ENCODE results near the gene STPG2.

Gene STPG2

DNA sequence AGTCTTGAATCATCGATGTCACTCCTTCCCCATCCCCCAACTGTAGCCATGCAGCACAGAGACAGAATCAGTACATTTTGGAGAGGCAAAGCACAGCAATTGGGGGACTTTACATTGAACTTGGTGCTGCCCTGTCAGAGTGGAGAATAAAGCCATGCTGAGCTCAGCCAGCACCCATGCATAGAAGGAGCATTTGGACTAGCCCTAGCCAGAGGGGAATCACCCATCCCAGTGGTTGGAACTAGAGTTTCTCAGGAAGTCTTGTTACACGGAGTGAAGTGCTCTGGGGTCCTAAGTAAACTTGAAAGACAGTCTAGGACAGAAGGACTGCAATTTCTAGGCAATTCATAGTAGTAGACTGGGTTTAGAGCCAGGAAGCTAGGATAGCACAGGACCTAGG lies 49.6 kb downstream of the STPG2 start:
- no peak for DNase-seq (ENCODE audit: low spot score)

DNA sequence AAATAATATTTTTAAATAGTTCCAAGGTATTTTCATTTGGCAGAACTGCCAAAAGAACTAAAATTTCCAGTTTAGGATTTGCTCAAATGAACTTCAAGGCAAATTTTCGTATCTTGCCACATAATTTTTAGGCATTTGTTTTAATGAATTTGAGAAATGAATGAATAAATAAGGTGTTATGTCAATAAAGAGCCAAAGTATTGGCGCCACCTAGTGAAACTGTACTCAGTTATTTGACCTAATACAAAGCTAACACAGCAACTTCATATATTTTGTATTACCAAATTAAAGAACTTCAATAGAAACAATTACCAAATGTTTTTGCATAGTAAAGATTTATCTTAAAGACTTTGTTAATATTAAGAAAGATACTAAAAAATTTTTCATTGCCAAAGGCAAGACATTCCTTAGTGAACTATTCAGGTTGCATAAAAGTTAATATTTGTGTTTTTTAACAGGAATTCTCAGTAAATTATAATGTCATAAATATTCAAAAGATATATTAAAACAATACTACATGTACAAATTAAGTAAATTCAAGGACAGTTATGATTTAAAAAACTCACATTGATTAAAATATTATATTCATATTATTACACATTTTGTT lies 50.3 kb downstream of the STPG2 start:
- DNase-seq (ENCODE audit: low spot score): peak; percentile 51

DNA sequence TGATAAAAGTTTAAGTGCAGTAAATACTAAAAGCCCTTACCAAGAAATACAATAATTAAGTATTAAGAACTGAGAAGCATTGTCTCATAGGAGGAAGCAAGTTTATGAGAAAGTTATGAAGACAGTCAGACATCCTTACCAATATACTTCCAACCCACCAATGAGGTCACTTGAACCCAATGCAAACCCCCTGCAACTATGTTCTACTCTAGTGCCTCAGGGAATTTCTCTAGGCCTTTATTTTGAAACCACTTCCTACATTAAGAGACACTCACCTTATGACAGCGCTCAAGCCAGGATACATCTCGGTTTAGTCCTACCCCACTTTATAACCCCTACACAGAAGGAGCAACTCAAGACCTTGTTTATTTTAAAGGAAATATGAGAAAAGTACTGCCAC lies 61.3 kb downstream of the STPG2 start:
- no peak for DNase-seq (ENCODE audit: low spot score)

DNA sequence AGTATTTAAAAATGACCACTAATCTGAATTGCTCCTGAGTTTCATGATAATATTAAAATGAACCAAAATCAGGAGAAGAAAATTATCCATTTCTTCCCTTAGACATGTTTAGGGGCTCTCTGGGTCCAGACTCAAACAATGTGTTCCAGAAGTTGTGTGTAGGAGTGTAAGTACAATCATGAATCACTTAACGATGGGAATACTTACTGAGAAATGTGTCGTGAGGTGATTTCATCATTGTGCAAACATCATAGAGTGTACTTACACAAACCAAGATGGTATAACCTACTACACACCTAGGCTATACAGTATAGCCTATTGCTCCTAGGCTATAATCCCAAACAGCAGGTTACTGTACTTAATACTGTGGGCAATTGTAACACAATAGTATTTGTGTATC lies 74.8 kb downstream of the STPG2 start:
- no peak for DNase-seq (ENCODE audit: low spot score)

DNA sequence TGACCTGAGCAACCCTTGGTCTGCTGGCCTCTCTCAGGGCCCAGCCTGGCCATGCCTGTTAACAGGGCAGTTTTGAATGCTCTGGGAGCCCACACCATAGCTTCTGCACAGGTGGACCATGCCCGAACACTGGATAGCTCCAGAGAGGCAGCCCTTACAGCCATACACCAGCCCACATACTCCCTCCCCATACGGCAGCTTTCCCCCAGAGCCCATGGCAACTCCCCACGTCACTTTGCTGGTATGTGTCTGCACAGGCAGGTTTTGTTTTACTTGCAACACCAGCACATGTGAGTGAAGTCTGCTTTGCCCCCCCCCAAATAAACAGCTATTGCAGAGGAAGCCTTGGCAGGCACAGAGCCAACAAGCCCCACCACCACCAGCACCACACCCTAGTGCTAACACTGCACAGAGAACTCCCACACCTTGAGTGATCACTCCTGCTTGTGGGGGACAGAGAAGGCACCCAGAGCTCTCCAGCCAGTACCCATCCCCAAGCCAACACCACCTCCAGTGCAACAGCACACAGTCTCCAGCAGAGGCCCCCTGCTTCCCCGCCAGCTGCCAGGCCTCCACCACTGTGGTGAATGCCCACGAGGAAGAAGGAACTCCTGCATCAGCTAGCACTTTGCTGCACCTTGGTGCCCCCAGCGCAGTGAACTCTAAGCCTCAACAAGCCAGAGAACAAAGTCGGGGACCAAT lies 87.3 kb downstream of the STPG2 start:
- DNase-seq (ENCODE audit: low spot score): peak; percentile 12

DNA sequence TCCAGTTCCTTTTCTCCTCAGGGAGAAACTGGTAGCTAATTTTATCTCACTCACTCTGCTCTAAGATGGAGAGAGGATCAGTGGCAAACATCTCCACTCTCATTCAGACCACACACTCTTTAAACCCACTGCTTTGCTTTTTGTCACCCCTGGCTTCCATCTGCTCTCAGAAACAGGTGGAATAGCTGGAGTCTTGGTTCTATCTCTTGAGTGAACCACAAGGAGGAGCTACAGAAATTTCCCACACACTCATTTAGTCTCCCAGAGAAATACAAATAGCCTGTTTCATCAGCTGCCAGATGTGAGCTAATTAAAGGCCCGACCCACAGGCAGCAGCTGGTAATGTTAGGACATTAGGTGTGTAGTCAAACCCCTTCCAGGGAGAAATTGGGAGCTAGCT lies 96.6 kb downstream of the STPG2 start:
- no peak for DNase-seq (ENCODE audit: low spot score)

DNA sequence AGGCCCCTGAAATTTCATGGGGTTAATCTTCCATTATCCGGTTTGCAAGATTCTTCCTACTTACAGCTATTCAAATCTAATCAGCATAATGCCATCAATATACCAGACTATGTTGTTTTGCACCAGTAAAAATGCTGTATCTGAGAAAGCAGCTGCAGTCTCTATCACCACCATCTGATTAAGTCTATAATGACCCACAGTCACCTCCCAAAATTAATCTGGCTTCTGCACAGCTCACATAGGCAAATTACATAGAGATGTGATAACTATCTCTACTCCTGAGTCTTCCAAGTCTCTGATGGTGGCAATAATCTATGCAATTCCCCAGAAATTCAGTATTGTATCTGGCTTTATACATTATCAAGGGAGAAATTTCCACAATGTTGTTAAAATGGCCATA lies 113.2 kb downstream of the STPG2 start:
- no peak for DNase-seq (ENCODE audit: low spot score)

DNA sequence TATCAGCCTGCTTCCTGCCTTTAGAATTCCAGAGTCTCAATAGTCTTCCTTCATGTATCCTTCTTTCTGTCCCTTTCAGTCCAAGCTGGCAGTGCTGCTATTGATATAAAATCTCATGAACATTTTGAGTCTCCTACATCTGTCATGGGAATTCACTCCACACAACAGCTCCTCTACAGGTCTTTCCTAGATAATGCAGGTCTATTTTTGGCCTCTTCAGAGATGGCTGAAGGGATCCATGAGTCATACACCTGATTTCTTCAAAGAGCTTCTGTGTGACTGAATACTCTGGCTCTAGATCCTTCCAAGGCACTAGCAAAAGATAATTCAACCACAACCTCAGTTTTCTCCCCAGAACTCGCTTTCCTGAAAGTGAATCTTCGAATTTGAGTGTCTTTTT lies 115.4 kb downstream of the STPG2 start:
- DNase-seq (ENCODE audit: low spot score): peak; percentile 4

DNA sequence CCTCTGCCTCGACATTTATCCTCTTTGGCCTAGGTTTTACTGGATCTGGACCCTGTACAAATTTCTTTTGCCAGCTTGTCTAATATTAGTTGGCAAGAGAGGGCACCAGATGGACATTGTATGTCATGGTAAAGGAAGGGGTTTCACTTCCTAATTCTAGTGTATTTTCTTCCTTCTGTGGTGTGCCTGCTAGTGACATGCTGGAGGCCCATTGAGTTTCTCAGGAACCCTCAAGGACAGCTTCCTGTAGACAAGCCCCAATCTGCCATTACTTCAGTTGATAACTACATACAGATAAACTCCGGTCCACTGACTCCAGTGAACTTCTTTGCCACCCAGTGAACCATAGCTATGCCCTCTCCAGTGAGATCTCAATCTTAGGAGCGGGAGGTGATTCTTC lies 116.9 kb downstream of the STPG2 start:
- peak; percentile 7 for DNase-seq (ENCODE audit: low spot score)

DNA sequence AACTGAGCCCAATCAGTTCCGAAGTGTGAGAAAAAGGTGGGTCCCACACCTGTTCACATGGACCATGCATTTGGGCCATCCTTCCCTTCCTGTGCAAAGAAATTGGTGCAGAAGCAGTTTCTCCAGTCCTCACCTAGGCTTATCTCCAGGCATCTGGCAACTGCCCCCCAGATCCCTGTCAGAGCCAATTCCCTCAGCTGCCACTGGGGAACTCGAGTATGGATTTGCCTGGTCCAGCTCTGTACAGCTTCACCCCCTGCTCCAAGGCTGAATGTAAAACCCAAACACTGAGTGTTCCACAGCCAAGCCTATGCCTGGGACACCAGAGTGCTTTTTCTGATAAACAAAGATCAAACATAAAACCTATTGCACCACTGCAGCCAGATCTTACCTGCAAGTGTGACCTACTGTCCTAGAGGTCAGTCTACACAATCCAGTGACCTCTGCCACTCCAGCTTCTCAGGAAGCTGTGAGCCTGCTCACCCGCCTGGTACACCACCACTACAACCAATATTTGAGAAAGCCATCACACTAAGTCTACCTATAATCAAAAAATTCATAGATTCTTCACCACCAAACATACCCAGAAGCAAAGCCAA lies 136.4 kb downstream of the STPG2 start:
- no peak for DNase-seq (ENCODE audit: low spot score)

DNA sequence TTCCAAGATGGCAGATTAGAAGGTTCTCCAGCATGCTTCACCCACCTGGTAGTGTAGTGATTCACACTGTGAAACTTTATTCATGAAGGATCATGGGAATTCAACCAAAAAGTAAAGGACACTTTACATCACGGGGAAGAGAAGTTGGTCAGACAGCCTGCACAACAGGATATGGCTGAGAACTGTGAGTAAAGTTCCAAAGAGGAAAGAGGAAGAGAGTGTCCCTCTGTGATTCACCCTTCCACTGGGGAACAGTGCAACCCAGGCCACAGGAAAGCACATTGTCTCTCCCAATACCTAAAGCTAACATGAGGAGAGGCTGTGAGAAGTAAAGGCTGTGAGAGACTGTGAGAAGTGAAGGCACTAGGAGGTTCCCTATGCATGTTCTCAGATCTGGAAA lies 137.2 kb downstream of the STPG2 start:
- no peak for DNase-seq (ENCODE audit: low spot score)

DNA sequence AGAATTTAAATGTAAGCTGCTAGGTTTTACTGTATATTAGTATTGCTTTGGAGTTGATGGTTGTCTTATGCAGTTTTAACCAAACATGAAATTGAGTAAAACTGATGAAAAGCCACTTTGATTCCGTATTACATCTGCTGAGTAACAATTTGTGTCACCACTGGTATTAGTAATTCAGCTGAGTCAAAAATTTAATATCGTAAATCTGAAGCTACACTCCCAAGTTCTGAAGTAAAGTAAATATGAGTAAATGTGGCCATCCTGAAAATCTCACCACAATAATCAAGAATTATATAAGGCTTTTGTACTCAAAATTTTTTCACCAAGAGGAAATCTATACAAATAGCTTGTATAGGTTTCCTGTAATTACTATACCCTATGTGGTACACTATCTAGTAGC lies 142.3 kb downstream of the STPG2 start:
- no peak for DNase-seq (ENCODE audit: low spot score)

DNA sequence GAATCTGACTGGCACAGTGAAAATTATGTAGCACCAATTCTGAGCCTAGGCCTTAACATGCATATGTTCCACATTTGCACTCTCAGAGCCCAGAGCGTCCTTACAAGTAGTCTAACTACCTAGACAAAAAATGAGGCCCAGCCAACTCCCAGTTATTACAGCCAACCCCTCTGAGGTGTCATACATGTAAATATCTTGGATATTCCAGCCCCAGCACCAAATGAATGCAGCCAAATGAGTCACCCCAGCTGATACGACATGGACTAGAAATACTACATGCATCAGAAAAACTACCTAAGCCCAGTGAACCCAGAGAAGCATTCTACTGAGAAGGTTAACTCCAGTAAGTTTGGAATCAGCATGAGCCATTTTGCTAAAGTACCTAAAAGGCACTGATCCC lies 145.1 kb downstream of the STPG2 start:
- no peak for DNase-seq (ENCODE audit: low spot score)

DNA sequence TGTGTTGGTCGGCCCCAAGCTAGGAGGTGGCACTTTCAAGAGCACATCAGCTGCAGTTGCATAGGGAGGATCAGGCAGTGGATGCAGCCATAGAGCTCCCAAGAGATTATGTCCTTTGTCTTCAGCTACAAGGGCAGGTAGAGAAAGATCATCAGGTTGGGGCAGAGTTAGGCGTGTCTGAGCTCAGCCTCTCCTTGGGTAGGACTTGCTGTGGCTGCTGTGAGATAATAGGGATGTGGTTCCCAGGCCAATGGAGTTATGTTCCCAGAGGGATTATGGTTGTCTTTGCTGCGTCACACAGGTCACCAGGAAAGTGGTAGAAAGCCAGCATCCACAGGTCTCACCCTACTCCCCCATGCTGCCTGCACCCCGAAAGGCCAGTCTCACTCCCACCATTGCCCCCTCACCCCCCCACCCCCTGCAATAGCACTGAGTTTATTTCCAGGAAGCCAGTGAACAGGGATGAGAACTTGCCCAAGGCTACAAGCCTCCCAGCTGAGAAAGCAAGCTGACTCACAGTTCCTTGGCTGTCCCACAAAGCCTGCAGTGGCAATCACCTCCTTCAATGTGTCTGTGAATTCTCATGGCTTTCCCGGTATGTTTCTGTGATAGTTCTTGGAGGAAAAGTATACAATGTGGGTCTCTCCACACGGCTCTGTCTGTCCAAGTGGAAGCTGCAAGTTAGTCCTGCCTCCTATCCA lies 148.4 kb downstream of the STPG2 start:
- no peak for DNase-seq (ENCODE audit: low spot score)

DNA sequence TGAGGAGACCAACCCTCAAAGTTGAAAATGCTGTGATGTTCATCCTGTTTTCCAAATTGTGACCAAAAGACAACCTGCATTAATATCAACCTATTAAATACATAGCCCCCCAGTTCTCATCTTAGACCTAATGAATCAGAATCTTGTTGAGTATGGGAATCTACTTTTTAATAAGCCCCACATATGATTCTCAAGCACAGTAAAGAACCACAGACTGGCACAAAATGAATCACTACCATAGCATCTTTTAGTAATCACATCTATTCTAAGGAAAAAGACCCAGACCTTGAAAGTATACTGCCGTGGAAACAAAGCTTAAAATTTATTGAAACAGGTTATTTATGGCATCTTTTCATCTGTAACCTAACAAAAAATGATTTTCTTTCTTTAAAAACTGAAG lies 152.9 kb downstream of the STPG2 start:
- no peak for DNase-seq (ENCODE audit: low spot score)

DNA sequence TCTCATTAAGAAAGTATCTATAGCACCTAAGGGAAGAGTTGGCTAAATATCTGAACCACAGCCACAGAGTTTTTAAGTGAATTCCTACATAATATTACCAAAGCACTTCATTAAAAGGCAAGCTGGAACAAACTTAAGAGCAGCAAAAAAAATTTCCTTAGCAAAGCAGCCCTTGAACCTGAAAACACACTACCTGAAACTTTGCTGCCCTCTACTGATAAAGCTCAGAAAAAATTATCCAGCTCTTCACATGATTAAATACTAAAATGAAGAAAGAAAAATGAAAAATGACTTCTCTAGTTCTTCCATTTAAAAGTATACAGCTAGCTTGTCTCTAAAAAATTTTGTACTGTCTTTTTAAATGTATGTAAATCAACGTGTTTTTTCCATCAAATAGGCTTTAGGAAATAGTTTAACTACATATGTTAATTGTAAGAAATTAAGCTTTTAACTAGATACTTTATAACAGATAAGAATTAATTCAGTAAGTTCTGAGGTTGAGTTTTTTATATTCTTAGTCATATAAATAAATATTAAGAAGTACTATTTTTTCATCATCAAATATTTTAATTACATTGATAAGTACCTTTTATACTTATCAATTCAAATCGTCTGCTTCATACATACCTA lies 156.1 kb downstream of the STPG2 start:
- DNase-seq (ENCODE audit: low spot score): peak; percentile 53

DNA sequence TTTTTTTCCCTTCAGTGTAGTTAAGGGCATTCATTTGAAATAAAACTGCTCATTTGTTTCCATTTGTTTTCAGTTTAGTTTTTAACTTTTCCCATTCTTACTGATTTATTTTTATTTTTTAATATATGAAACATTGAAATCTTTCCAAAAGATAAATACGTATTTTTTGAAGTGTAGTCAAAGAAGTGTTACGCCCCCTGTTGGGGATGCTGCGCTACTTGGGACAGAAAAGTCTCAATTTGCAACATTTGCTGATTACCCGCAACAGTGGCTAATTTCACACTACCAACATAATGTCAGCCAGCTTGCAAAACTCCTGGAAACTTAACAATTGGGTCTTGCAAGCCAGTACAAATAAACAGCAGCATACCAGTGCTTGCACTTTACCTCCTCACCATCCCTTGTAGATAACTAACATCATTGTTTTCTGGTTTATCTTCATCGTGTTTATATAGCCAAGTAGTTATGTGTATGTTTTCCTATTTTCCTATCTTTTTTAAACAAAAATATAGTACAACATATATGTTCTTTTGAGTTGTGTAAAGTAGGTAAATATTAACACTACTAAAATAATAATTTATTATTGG lies 158.6 kb downstream of the STPG2 start:
- DNase-seq (ENCODE audit: low spot score): peak; percentile 22

DNA sequence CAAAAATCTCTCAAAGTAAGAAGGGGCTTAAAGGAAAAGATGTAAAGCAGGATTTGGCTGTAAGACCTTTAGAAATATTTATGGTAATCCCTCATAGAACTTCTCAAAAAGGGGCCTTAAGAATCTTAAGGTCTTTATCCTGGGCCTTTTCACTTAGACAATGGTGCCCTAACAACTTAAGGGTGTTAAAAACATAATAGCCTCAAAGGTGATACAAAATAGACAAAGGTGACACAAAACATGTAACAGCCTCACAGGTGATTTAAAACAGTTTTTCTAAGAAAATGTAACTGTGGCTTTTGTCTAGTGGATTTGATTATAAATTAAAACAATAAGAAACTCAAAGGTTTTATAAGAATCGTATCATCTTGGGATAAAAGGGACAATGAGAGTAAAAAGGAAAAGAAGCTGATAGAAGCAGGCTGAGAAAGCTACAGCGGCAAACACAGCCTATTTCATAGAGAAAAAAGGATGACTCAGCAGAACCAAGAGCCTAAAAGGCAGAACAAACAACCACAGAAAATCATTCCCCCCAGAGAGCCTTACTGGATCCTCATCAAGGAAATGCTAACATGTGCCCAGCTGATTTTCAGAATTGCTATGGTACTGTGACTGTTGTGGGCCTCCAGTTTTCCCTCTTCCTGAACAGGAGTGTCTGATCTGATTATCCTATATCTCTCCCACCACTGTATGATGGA lies 164.3 kb downstream of the STPG2 start:
- no peak for DNase-seq (ENCODE audit: low spot score)

DNA sequence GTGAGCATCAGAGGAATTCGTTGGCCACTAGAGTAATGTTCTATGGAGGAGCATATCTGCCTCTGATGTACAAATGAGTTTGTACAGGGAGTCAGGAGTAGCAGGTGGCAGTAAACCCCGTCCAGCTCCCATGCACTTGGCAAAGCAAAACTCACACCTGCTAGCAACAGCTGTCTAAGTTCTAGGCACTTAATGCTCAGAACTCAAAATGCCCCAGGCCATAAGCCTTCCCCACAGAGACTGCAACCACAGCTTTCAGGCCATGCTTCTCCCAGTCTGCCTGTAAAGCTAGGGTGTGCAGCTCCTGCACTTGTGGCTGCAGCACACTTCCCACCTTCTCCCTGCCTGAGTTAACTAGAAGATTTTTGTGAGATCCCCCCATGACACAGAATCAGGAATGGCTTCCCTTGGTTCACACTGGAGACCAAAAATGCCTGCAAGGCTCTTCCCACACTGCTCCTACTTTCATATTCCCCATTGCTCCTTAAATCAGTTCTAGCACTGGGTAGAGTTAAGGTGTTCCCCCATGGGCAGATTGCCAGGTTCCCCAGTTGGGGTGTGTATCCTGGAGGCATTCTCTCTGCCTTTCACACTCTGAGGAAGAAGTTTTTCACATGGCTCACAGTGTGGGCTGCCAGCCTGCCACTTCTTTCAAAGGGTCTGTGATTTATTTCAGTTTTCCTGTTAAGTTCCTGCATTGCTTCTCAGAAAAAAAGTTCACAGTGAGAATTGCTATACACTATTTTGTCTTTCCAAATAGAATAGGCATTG lies 189.9 kb downstream of the STPG2 start:
- DNase-seq (ENCODE audit: low spot score): no peak

DNA sequence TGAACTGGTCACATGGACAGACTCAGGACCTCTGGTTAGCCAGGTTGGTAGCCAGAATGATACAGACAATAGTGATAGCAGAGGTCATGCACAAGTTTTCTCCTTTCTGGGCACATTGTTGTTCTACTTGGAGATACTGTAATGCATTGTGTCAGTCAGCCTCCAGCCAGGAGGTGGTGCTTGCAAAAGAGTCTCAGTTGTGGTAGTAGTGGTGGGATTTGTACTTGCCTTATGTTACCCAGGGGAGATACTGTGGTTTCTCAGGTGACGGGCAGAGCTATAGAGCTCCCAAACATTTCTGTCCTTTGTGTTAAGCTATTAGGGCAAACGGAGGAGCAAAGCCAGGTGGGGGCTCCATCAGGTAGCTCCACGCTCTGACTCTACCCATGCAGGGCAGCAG lies 190.5 kb downstream of the STPG2 start:
- DNase-seq (ENCODE audit: low spot score): no peak

DNA sequence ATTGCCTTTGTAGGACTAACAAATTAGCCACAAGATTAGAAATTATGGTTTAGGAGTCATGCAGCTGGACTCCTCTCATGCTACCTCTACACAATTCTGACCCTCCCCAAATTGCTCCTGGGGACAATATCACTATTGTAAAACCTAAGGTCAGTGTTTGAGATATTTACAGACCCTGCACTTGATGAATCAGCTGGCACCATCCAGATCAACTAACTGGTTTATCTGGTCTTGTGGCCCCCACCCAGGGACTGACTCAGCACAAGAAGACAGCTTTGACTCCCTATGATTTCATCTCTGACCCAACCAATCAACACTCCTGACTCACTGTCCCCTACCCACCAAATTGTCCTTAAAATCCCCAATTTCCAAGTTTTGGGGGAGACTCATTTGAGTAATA lies 192.4 kb downstream of the STPG2 start:
- no peak for DNase-seq (ENCODE audit: low spot score)

Measured in NAMALWA (cell line).